ENCODE measurements around the gene PHLDA3. TPM values are rescaled to one million over a fixed set of nuclear protein-coding genes. Genes with fewer than 3 reads are reported as not detected.

The PHLDA3 gene
- total and polyA plus RNA-seq, 2 of the 13 experiments (the other 11 are each of a cell fraction or from before 2014, with no cell fraction given), result 16.7 to 33.6 TPM

- Histone ChIP-seq H3K27ac (ENCODE audit: extremely low read length, insufficient read depth, low read length) (no peak overlapping the region), H3K4me1 (ENCODE audit: insufficient read depth, low read length) (peaks cover 42% of the 10 kb centered on the region), H3K27me3 (ENCODE audit: control insufficient read depth in 1 of 2, insufficient read depth in 2 of 2, low read length in 2 of 2) (peaks cover 0 to 10% of the 10 kb centered on the region in 2 experiments; a peak in 2 of 5 replicates), H3K4me2 (ENCODE audit: low read depth, low read length) (no peak overlapping the region), H3K79me2 (ENCODE audit: insufficient read depth, low read length) (no peaks in the 10 kb centered on the region), H3K9ac (ENCODE audit: insufficient read depth, low read depth, low read length) (no peak overlapping the region), H4K20me1 (ENCODE audit: insufficient read depth, low read length) (no peaks in the 10 kb centered on the region), H3K36me3 (replicated peaks in 1 of 2; ENCODE audit: control insufficient read depth in 1 of 2, insufficient read depth in 2 of 2, low read length in 2 of 2) (no peaks in the 10 kb centered on the region), H2AFZ (ENCODE audit: low read length) (no peak overlapping the region), H3K4me3 (replicated peaks in 1 of 3; ENCODE audit: insufficient read depth in 1 of 3, low read depth in 2 of 3, low read length in 3 of 3) (no peak overlapping the region), H3K9me3 (ENCODE audit: low read length) (no peaks in the 10 kb centered on the region)
- in situ Hi-C loops (cut with HindIII; ENCODE audit: extremely low pct_ligation_motif_present, low pct_unique_long_range_greater_than_20kb), result loop anchor here (5.0 kb wide), 2 partner anchors 32 to 62 kb away; no protein-coding TSS in a partner anchor
- CTCF ChIA-PET (ENCODE audit: low intra/inter-chr PET ratio, low total read pairs), result interaction anchor here (8.4 kb wide), 1 partner anchor 28 kb away, joined by 226 read pairs; no protein-coding TSS in a partner anchor
- intact Hi-C loops (cut with micrococcal nuclease; ENCODE audit: unreplicated experiment), result no loop called here
- POLR2A ChIA-PET, result interaction anchor here (0.9 to 4.7 kb wide), 3 partner anchors 7 to 40 kb away, joined by 3 to 45 read pairs (median 3); partner anchors contain the start of gene PHLDA3
- DNase-seq (ENCODE audit: low spot score) (no peak), ATAC-seq (no peak), FAIRE-seq (no peak)
- TF ChIP-seq MEIS1 (CRISPR knock-in tag; IDR thresholded peaks at IDR 0.05; ENCODE audit: borderline replicate concordance), result no peak
- TF ChIP-seq RFXAP (CRISPR knock-in tag; IDR thresholded peaks at IDR 0.05; ENCODE audit: borderline replicate concordance), result no peak
- no peak for TF ChIP-seq CTCF (CRISPR knock-in tag; IDR thresholded peaks at IDR 0.05)
- no peak for TF ChIP-seq ZNF83 (CRISPR knock-in tag; IDR thresholded peaks at IDR 0.05; ENCODE audit: borderline replicate concordance)
- no peak for TF ChIP-seq ZNF451 (CRISPR knock-in tag; IDR thresholded peaks at IDR 0.05)
- no peak for TF ChIP-seq ZNF468 (CRISPR knock-in tag; IDR thresholded peaks at IDR 0.05)
- no peak for TF ChIP-seq IRF1 (CRISPR knock-in tag; IDR thresholded peaks at IDR 0.05; ENCODE audit: low read depth)
- TF ChIP-seq LCORL (IDR thresholded peaks at IDR 0.05), result no peak
- TF ChIP-seq LCORL (CRISPR knock-in tag; IDR thresholded peaks at IDR 0.05), result no peak
- 87% methylated on average over 2 of the region's 2 CpGs for WGBS (ENCODE audit: low lambda C conversion rate)
- no TSS peak for BruUV-seq (replicated peaks)
Measured at GRCh38 chr1:201509601-201510374, 40.8 kb upstream of the PHLDA3 start.
